HG03442 (cell line): ENCODE measurements around the gene SYTL2.

ENCODE experiments used
- ATAC-seq: cut with Tn5 transposase; IDR thresholded peaks from one replicate; pipeline ENCODE4 v1.9.1; 2021; ENCODE audit warnings: mild to moderate bottlenecking, moderate library complexity; ENCODE audit not compliant: unreplicated experiment

SYTL2 gene

DNA sequence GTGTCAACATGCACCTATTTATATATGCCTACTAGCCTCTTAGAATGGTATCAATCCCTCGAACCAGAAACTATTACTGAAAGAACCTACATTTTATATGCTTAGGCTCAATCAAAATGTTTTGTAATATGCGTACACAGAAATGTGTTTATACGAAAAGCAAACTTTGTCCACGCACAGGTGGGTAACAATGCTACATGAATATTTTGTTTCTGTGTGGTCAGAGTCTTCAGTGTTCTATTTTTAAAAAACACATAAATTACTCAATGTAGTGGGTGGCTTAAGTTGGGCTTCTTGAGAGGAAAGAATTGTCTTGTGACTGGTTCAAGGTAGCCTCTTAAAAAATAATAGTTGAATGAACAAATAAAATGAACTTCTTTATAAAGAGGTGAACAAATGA, 46.1 kb downstream of the SYTL2 start:
- ATAC-seq, result no peak

- ATAC-seq, result no peak
Observed at GRCh38 chr11:85762226-85762625, 48.7 kb downstream of the SYTL2 start.

- no peak for ATAC-seq
Observed at GRCh38 chr11:85759915-85760314, 51.0 kb downstream of the SYTL2 start.

DNA sequence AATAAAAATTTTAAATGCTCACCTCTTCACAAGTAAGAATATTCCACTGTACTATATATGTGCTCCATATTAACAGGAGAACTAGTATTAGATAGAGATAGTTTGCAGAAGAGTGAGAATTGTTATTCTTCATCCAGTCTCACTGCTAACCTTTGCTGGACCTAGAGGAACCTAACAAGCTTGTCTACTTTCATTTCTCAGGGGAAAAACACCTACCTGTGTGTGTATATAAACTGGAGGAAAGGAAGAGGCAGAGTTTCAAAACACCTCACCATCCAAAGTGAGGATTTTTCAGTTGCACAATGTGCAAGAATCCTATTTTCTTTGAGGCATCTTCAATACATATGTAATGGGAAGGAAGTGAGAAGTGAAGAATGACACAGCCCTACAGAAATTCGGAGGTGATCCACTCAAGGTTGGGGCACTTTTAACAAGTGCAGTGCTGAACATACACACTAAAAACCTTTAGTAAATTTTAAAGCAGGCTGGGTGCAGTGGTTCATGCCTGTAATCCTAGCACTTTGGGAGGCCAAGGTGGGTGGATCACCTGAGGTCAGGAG, 52.4 kb downstream of the SYTL2 start:
- ATAC-seq, result no peak

- ATAC-seq, result no peak
Observed at GRCh38 chr11:85758026-85758425, 52.9 kb downstream of the SYTL2 start.

GRCh38 chr11:85756401-85757200, 54.3 kb downstream of the SYTL2 start:
- no peak for ATAC-seq

DNA sequence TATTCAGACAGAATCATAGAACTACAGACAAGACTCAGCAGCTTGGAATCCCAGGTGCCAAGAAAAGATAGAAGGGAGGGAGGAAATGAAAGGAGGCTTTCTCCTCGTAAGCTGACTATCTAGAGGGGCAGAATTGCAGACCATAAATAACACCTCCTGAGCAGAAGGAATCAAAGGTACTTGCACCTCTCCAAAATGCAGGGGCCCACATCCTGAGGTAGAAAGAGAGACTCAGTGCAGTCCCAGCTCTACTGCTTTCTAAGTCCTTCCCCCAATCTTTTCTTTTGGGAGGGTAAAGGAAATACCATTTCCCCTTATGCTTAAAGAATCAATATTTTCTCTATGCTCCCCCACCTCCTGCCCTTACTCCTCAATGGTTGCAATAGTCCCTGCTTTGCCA, 55.2 kb downstream of the SYTL2 start:
- no peak for ATAC-seq

DNA sequence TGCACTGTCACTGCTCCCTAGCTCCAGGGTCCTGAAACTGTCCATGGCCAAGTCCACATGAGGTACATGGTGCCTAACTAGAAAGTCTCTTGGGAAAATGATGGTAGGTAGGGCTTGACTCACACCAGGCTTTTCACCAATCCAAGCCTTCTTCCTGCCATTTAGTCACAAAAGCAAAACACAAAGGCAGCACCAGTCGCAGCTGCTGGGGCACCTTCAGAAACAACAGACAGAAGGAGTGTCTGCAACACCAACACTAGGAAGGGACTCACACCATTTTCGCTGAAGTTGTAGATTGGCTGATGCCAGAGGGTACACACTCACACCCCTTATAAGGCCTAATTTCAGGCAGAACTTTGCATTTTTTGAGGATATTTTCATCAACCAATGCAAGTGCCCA, 55.7 kb downstream of the SYTL2 start:
- ATAC-seq, result no peak

DNA sequence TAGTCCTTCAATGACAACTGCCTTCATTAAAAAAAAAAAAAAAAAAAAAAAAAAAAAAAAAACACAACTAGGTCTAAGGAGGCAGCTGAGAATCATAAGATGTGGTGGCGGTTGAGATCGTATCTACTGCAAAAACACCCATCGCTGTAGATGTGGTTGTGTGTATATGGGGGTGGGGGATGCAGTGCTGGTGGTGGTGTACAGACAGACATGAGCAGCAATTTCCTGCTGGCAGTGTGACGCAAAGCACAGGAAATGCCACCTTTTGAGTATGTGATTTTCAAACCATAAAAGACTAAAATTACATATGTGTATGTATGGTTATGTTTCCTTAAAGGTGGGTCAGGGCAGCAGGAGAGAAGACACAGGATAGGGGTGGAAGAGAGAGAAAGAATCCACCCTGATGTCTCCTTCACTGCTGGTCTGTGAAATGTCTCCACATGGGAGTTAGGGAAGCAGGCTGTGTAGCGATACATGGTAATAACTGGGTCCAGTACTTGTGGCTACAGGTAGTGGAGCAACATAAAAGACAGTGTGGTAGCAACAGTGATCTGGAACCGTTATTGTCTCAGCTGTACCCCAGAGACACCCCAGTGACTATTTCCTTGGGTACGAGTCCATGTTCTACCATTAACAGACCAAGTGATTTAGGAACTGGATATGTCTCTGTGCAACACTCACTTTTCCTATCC, 57.9 kb downstream of the SYTL2 start:
- ATAC-seq, result no peak

- ATAC-seq, result no peak
Observed at GRCh38 chr11:85752201-85752889, 58.6 kb downstream of the SYTL2 start.

DNA sequence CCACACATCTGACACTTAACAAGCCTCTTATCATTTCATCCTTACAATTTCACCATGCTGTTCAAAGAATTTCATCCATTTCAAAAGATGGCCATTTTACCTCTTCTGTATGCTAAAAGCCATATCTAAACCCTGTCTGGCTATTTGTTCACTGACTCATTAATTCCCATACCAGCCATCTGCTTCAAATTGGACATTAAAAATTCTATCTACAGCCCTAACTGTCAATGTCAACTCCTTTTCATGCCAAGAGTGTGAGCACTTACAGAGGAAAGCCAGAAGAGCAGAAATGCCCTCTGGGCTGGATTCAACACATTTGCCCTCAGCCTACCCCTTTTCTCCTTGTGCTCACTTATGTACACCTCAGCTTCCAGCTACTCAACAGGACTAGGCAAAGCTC, 59.2 kb downstream of the SYTL2 start:
- ATAC-seq, result no peak

GRCh38 chr11:85750646-85751045, 60.3 kb downstream of the SYTL2 start:
- no peak for ATAC-seq

GRCh38 chr11:85749884-85750283, 61.1 kb downstream of the SYTL2 start:
- ATAC-seq, result no peak

GRCh38 chr11:85749287-85749834, 61.6 kb downstream of the SYTL2 start:
- no peak for ATAC-seq

DNA sequence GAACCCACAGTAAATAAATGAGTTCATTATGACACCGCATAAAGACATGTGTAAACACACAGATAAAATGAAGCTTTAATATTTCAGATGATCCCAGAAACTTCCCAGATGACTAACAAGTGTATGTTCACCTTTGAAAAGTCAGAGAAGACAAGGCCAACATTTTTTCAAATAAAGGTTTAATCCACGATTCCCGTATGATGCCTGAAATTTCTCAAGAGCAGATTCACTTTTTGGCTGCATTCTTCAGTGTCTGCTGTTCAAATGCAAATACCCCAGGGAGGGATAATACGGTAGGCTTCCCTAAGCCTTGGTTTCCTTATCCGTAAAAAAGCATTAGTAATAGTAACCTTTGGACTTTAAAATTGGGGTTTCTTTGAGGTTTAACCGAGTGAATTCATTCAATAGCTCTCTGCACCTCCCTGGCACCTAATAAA, 62.5 kb downstream of the SYTL2 start:
- ATAC-seq, result no peak

GRCh38 chr11:85746670-85747069, 64.3 kb downstream of the SYTL2 start:
- ATAC-seq, result no peak

GRCh38 chr11:85745626-85746025, 65.3 kb downstream of the SYTL2 start:
- no peak for ATAC-seq

DNA sequence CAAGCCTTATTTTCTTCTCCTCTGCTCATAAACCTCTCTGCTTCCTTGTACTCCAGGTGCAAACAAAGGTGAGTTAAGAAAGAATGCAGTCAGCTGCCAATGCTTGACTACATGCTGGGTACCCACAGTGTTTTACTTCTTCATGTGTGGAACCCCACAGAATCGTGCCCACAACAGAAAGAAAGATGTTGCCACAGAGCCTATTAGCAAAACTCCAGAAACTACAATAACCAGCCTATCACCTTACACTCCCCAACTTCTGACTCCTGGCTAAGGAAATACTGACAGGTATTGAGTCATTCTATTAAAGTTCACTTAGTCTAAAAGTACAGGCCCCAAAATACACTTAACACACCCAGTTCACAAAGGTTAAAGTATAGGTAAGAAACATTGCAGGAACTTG, 68.1 kb downstream of the SYTL2 start:
- no peak for ATAC-seq

DNA sequence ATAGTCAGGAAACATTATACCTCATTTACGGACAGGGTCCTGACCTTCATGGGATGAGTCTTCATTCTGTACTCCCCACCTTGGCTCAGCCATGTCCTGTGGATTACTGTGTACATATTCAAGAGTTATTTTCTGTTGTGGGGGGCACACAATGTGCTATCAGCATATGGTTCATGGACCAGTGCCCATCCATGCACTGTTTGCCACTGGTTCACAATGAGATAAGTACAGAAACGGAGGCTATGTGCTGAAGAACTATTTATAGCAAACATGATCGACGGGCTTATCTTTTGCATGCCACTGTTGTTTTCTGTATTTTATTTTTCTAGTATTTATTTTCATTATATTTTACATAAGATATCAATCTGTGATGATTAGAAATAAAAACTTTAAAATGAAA, 68.6 kb downstream of the SYTL2 start:
- no peak for ATAC-seq

DNA sequence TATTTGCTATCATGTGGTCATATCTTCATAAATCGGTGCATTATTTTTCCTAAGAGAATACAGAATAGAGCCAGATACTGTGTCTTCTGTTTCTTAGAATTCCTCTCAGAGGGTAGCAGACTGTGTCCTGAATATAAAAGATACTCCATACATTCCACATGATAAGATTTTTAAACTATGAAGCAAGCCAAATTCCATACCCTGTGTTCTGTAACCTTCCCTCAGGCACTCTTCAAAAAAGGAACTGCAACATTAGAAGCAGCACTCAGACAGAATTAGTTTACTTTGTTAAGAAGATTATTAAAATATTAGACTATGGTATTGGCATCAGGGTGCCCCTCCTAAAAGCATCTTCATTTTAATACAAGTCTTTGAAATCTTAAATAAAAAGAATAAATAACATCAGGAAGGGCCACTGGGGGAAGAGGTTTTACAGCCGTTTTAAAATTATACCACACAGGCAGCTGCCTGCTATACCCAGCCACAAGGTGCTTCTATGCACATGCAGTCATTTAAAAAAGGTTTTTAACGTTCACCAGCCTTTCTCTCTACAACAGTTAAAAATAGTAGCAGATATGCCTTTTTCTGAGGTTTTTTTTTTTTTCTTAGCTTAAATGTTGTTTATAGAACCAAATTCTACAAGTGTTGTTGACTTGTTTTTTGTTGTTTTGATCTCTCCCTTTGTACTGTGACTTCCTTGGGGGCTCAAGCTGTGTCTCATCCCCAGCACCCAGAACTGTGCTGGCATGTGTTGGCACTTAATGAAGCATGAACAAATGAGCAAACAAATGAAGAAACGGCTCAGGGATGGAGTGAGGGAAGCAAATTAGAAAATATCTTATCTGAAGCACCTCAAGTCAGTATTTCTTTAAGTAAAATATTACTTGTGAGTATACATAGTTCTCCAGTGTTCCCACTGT, 70.2 kb downstream of the SYTL2 start:
- no peak for ATAC-seq
